ENCODE measurements around the gene CCRL2. TPM values are rescaled to one million over a fixed set of nuclear protein-coding genes. Genes with fewer than 3 reads are reported as not detected.
"Not testable (repeated sequence)": the region's sequence is repeated elsewhere in the genome, so short reads cannot be mapped to it uniquely, and the experiment has no call there.

CCRL2 gene
- total RNA-seq, 1 donor from 2014 or later = 3.5 TPM

GRCh38 chr3:46378426-46378942, 28.6 kb upstream of the CCRL2 start:
- intact Hi-C loops (cut with micrococcal nuclease) = loop anchor here (1.0 to 2.0 kb wide), 2 partner anchors 300 to 440 kb away; no protein-coding TSS in a partner anchor

GRCh38 chr3:46380471-46381221, 26.4 kb upstream of the CCRL2 start:
- intact Hi-C loops (cut with micrococcal nuclease) = no loop called here

GRCh38 chr3:46381625-46382024, 25.4 kb upstream of the CCRL2 start:
- intact Hi-C loops (cut with micrococcal nuclease) = no loop called here

GRCh38 chr3:46383211-46383950, 23.7 kb upstream of the CCRL2 start:
- intact Hi-C loops (cut with micrococcal nuclease) = no loop called here

- intact Hi-C loops (cut with micrococcal nuclease) = no loop called here
Observed at GRCh38 chr3:46383951-46384330, 23.1 kb upstream of the CCRL2 start.

- intact Hi-C loops (cut with micrococcal nuclease) = no loop called here
Observed at GRCh38 chr3:46386205-46386604, 20.9 kb upstream of the CCRL2 start.

GRCh38 chr3:46388847-46389246, 18.2 kb upstream of the CCRL2 start:
- intact Hi-C loops (cut with micrococcal nuclease) = not testable (repeated sequence)

GRCh38 chr3:46389306-46389705, 17.8 kb upstream of the CCRL2 start:
- intact Hi-C loops (cut with micrococcal nuclease) = no loop called here

GRCh38 chr3:46391526-46391925, 15.5 kb upstream of the CCRL2 start:
- intact Hi-C loops (cut with micrococcal nuclease) = not testable (repeated sequence)

- intact Hi-C loops (cut with micrococcal nuclease) = no loop called here
Observed at GRCh38 chr3:46393011-46393410, 14.0 kb upstream of the CCRL2 start.

GRCh38 chr3:46393554-46394434, 13.3 kb upstream of the CCRL2 start:
- intact Hi-C loops (cut with micrococcal nuclease) = no loop called here

GRCh38 chr3:46395210-46395661, 11.8 kb upstream of the CCRL2 start:
- intact Hi-C loops (cut with micrococcal nuclease) = no loop called here

- intact Hi-C loops (cut with micrococcal nuclease) = no loop called here
Observed at GRCh38 chr3:46395766-46396530, 11.1 kb upstream of the CCRL2 start.

- intact Hi-C loops (cut with micrococcal nuclease) = no loop called here
Observed at GRCh38 chr3:46397111-46397510, 9.9 kb upstream of the CCRL2 start.

- intact Hi-C loops (cut with micrococcal nuclease) = no loop called here
Observed at GRCh38 chr3:46398186-46398955, 8.7 kb upstream of the CCRL2 start.

- intact Hi-C loops (cut with micrococcal nuclease) = no loop called here
Observed at GRCh38 chr3:46399098-46399497, 8.0 kb upstream of the CCRL2 start.

- intact Hi-C loops (cut with micrococcal nuclease) = no loop called here
Observed at GRCh38 chr3:46399557-46399956, 7.5 kb upstream of the CCRL2 start.

GRCh38 chr3:46400000-46400734, 6.9 kb upstream of the CCRL2 start:
- intact Hi-C loops (cut with micrococcal nuclease) = no loop called here

GRCh38 chr3:46400846-46401245, 6.2 kb upstream of the CCRL2 start:
- intact Hi-C loops (cut with micrococcal nuclease) = no loop called here
